HFF-Myc (cell line): Measurements from ENCODE around the gene FAM131A.
A peak's percentile ranks its signal among the peaks of the same experiment; 100 is the strongest.

Source experiments
- DNase-seq: peaks from one replicate; pipeline ENCODE4 v3.0.0-alpha.2; 2011; ENCODE audit warnings: low read depth; ENCODE audit errors: extremely low read depth
- H3K4me3 ChIP-seq: replicated peaks from 2 replicates; pipeline ENCODE4 v1.5.1; 2011; ENCODE audit warnings: low read depth, mild to moderate bottlenecking, control low read depth, low read length
- TF ChIP-seq, protein P1 (sequence below): IDR thresholded peaks from 2 replicates; pipeline ENCODE4 v1.5.1; 2012; ENCODE audit warnings: mild to moderate bottlenecking, low read depth, low read length, control low read depth; ENCODE audit errors: missing control alignments

FAM131A gene

GRCh38 chr3:184315871-184316661 lies 21.3 kb upstream of the FAM131A start:
- TF ChIP-seq, protein P1, sequence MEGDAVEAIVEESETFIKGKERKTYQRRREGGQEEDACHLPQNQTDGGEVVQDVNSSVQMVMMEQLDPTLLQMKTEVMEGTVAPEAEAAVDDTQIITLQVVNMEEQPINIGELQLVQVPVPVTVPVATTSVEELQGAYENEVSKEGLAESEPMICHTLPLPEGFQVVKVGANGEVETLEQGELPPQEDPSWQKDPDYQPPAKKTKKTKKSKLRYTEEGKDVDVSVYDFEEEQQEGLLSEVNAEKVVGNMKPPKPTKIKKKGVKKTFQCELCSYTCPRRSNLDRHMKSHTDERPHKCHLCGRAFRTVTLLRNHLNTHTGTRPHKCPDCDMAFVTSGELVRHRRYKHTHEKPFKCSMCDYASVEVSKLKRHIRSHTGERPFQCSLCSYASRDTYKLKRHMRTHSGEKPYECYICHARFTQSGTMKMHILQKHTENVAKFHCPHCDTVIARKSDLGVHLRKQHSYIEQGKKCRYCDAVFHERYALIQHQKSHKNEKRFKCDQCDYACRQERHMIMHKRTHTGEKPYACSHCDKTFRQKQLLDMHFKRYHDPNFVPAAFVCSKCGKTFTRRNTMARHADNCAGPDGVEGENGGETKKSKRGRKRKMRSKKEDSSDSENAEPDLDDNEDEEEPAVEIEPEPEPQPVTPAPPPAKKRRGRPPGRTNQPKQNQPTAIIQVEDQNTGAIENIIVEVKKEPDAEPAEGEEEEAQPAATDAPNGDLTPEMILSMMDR = no peak
- H3K4me3 ChIP-seq = peak overlapping the region; percentile 95
- no peak for DNase-seq

GRCh38 chr3:184316792-184317191 lies 20.6 kb upstream of the FAM131A start:
- no peak for DNase-seq
- TF ChIP-seq, protein P1 = no peak
- H3K4me3 ChIP-seq = peak overlapping the region; percentile 95

DNA sequence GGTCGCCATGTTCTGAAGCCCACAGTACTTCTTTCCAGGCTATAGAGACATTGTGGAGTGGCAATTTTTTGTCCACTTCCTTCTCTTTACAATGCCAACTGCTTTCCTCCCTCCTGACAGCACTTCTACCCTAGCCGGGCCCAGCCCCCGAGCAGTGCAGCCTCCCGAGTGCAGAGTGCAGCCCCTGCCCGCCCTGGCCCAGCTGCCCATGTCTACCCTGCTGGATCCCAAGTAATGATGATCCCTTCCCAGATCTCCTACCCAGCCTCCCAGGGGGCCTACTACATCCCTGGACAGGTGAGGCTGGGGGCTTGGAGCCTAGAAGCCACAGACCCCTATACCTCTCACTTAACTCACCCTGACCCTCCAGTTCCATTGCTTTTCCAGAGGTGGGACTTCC lies 20.2 kb upstream of the FAM131A start:
- H3K4me3 ChIP-seq = peak overlapping the region; percentile 95
- DNase-seq = no peak

GRCh38 chr3:184320104-184320445 lies 17.3 kb upstream of the FAM131A start:
- TF ChIP-seq, protein P1 = no peak
- DNase-seq = peak; percentile 87
- peak overlapping the region; percentile 29 for H3K4me3 ChIP-seq

More for the DNA sequence above, 20.2 kb upstream of the FAM131A start:
- TF ChIP-seq, protein P1 = no peak

DNA sequence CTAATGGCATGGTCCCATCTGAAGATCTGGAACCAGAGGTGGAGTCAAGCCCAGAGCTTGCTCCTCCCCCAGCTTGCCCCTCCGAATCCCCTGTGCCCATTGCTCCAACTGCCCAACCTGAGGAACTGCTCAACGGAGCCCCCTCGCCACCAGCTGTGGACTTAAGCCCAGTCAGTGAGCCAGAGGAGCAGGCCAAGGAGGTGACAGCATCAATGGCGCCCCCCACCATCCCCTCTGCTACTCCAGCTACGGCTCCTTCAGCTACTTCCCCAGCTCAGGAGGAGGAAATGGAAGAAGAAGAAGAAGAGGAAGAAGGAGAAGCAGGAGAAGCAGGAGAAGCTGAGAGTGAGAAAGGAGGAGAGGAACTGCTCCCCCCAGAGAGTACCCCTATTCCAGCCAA lies 15.7 kb upstream of the FAM131A start:
- TF ChIP-seq, protein P1 = no peak
- no peak overlapping the region for H3K4me3 ChIP-seq
- no peak for DNase-seq

- no peak overlapping the region for H3K4me3 ChIP-seq
- TF ChIP-seq, protein P1 = no peak
- no peak for DNase-seq
These were observed 14.5 kb upstream of the FAM131A start for GRCh38 chr3:184322731-184323487.
